HEK293 (cell line): ENCODE measurements around the gene ZDHHC8.

Experiments
- CTCF ChIA-PET: fragments of 350-600 bp; formaldehyde crosslinking; extraction: SDS; loops from one replicate; lab custom pipeline; 2021; ENCODE audit warnings: antibody characterized with exemption; lab: Yijun Ruan, JAX
- POLR2A ChIA-PET: fragments of 300-600 bp; formaldehyde crosslinking; extraction: SDS; loops from one replicate; lab custom pipeline; 2020; ENCODE audit warnings: antibody characterized with exemption, inconsistent platforms; lab: Yijun Ruan, JAX
- H3K27ac ChIP-seq: fragments of 200-500 bp; sonication (Bioruptor generic); 2 replicates; pipeline ENCODE4 v1.5.1; 2014; ENCODE audit warnings: low read depth, low read length, control low read depth, inconsistent platforms; ENCODE audit errors: extremely low read depth
- H3K36me3 ChIP-seq, 2 experiments: fragments of 200-500 bp in 1 of 2; sonication (Bioruptor generic) in 1 of 2; 1 replicate in 1 of 2; 2 replicates in 1 of 2; pipeline ENCODE4 v1.5.1; 2014 to 2017; ENCODE audit warnings: inconsistent platforms in 2 of 2, low read length in 2 of 2; ENCODE audit not compliant: control insufficient read depth in 2 of 2, insufficient read depth in 1 of 2
- H3K4me1 ChIP-seq: fragments of 200-500 bp; sonication (Bioruptor generic); 2 replicates; pipeline ENCODE4 v1.5.1; 2014; ENCODE audit warnings: mild to moderate bottlenecking, low read length, inconsistent platforms; ENCODE audit not compliant: control insufficient read depth, insufficient read depth
- H3K4me3 ChIP-seq: 2 replicates; pipeline ENCODE4 v1.5.1; 2011; ENCODE audit warnings: low read depth, mild to moderate bottlenecking, control low read depth, low read length, moderate library complexity
- H3K9me3 ChIP-seq: fragments of 200-500 bp; sonication (Bioruptor generic); 2 replicates; pipeline ENCODE4 v1.5.1; 2014; ENCODE audit warnings: low read depth, low read length, inconsistent platforms; ENCODE audit not compliant: control insufficient read depth, insufficient read depth
- CTCF ChIP-seq: fragments of 450-650 bp; formaldehyde crosslinking; IDR thresholded peaks from 2 replicates; pipeline ENCODE4 v1.5.1; 2016; ENCODE audit warnings: missing biosample characterization, missing genetic modification characterization
- HOXD13 ChIP-seq: sonication (generic); formaldehyde crosslinking; IDR thresholded peaks from 2 replicates; pipeline ENCODE4 v1.8.0; 2022; ENCODE audit warnings: missing genetic modification reagents, borderline replicate concordance
- IKZF3 ChIP-seq: fragments of 450-650 bp; IDR thresholded peaks from 2 replicates; pipeline ENCODE4 v1.5.0; 2018; ENCODE audit warnings: missing biosample characterization, mild to moderate bottlenecking, missing genetic modification characterization, moderate library complexity
- WT1 ChIP-seq: fragments of 450-650 bp; formaldehyde crosslinking; IDR thresholded peaks from 2 replicates; pipeline ENCODE4 v1.5.1; 2016; ENCODE audit warnings: missing biosample characterization, missing genetic modification characterization
- YY1 ChIP-seq: fragments of 450-650 bp; formaldehyde crosslinking; IDR thresholded peaks from 2 replicates; pipeline ENCODE4 v1.5.1; 2018; ENCODE audit warnings: missing biosample characterization, missing genetic modification characterization
- ZBTB11 ChIP-seq: fragments of 450-650 bp; formaldehyde crosslinking; conservative IDR thresholded peaks from 2 replicates; pipeline ENCODE4 v1.5.1; 2016; ENCODE audit warnings: low read depth, missing biosample characterization, missing genetic modification characterization
- ZIC2 ChIP-seq: fragments of 450-650 bp; formaldehyde crosslinking; IDR thresholded peaks from 2 replicates; pipeline ENCODE4 v1.5.1; 2016; ENCODE audit warnings: missing biosample characterization, missing genetic modification characterization
- ZNF10 ChIP-seq: fragments of 450-650 bp; formaldehyde crosslinking; IDR thresholded peaks from 2 replicates; pipeline ENCODE4 v1.5.1; 2017; ENCODE audit warnings: missing biosample characterization, missing genetic modification characterization
- ZNF157 ChIP-seq: fragments of 450-650 bp; formaldehyde crosslinking; IDR thresholded peaks from 2 replicates; pipeline ENCODE4 v1.5.1; 2016; ENCODE audit warnings: missing biosample characterization, missing genetic modification characterization
- ZNF2 ChIP-seq: fragments of 450-650 bp; formaldehyde crosslinking; IDR thresholded peaks from 2 replicates; pipeline ENCODE4 v1.5.1; 2016; ENCODE audit warnings: missing biosample characterization, missing genetic modification characterization
- ZNF248 ChIP-seq: fragments of 450-650 bp; formaldehyde crosslinking; IDR thresholded peaks from 2 replicates; pipeline ENCODE4 v1.5.1; 2017; ENCODE audit warnings: missing biosample characterization, missing genetic modification characterization
- ZNF26 ChIP-seq: fragments of 450-650 bp; formaldehyde crosslinking; IDR thresholded peaks from 2 replicates; pipeline ENCODE4 v1.5.1; 2016; ENCODE audit warnings: missing biosample characterization, missing genetic modification characterization
- ZNF548 ChIP-seq: fragments of 450-650 bp; formaldehyde crosslinking; IDR thresholded peaks from 2 replicates; pipeline ENCODE4 v1.5.1; 2016; ENCODE audit warnings: missing biosample characterization, missing genetic modification characterization
- ZNF600 ChIP-seq: fragments of 450-650 bp; formaldehyde crosslinking; IDR thresholded peaks from 2 replicates; pipeline ENCODE4 v1.5.1; 2016; ENCODE audit warnings: missing biosample characterization, missing genetic modification characterization
- ZNF785 ChIP-seq: fragments of 450-650 bp; formaldehyde crosslinking; IDR thresholded peaks from 2 replicates; pipeline ENCODE4 v1.5.1; 2016; ENCODE audit warnings: missing biosample characterization, missing genetic modification characterization
- ZNF791 ChIP-seq: fragments of 450-650 bp; formaldehyde crosslinking; IDR thresholded peaks from 2 replicates; pipeline ENCODE4 v1.5.1; 2016; ENCODE audit warnings: missing biosample characterization, missing genetic modification characterization
- ZNF830 ChIP-seq: fragments of 450-650 bp; IDR thresholded peaks from 2 replicates; pipeline ENCODE4 v1.5.0; 2018; ENCODE audit warnings: missing biosample characterization, missing genetic modification characterization, low read depth, mild to moderate bottlenecking, moderate library complexity
- ZXDB ChIP-seq: fragments of 450-650 bp; formaldehyde crosslinking; IDR thresholded peaks from 2 replicates; pipeline ENCODE4 v1.5.1; 2016; ENCODE audit warnings: missing biosample characterization, missing genetic modification characterization
- TF ChIP-seq, protein P1 (sequence below): fragments of 450-650 bp; formaldehyde crosslinking; IDR thresholded peaks from 2 replicates; pipeline ENCODE4 v1.5.1; 2016; ENCODE audit warnings: missing biosample characterization, missing genetic modification characterization

ZDHHC8 gene

DNA sequence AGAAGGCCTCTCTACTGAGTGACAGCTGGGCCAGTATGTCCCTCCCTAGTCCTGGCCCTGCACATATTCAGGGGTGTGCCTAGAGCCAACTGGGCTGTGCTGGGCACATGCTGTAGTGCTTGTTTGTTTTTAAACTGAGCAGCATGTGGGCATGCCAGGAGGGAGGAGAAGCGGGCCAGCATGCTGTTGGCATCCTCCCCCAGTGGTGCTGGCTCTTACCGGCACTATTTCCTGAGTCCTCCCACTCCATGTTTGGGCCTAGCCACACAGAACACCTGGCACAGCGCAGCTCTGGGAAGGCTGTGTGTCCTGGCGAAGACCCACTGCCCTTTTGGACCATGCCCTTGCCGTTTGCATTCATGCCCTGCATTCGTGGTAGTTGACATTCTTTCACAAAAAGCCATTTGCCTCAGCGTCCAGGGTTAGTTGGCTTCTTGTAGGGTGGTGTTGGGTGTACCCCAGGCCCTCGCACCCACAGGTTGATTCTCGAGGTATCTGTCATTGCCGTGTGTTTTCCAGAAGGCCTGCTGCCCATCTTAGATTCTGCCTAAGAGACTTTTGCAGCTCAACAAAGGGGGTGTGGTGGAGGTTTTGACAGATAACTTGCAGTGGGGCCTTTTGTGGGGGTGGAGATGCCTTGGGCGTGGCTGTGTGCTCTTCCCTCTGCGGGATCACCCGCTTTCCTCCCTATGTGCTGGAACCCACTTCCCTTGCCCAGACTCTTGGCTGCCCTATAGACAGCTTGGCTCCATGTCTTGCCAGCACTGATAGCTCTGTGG, 38.0 kb upstream of the ZDHHC8 start:
- Histone ChIP-seq H3K4me3 (no peak overlapping the region), H3K9me3 (no peaks in the 10 kb centered on the region), H3K36me3 (peaks cover 66 to 99% of the 10 kb centered on the region in 2 experiments), H3K27ac (no peak overlapping the region), H3K4me1 (no peaks in the 10 kb centered on the region)
- POLR2A ChIA-PET: interaction anchor here (0.7 to 1.9 kb wide), 4 partner anchors 8 to 24 kb away, joined by 3 to 5 read pairs (median 3); partner anchors contain the start of gene TRMT2A
- CTCF ChIA-PET: interaction anchor here (0.9 kb wide), 1 partner anchor 8 kb away, joined by 4 read pairs; no protein-coding TSS in a partner anchor
- TF ChIP-seq WT1 (tag by site-specific recombination) (no peak), ZXDB (no peak), ZNF10 (no peak), ZNF248 (tag by site-specific recombination) (no peak), ZNF26 (tag by site-specific recombination) (no peak), ZNF157 (tag by site-specific recombination) (no peak), CTCF (tag by site-specific recombination) (no peak)
- TF ChIP-seq, all 188 proteins: peak for 0

GRCh38 chr22:20094197-20094807, 37.3 kb upstream of the ZDHHC8 start:
- ChIA-PET POLR2A (interaction anchor here (0.7 to 1.9 kb wide), 5 partner anchors 8 to 23 kb away, joined by 3 to 5 read pairs (median 3); partner anchors contain the start of gene TRMT2A), CTCF (interaction anchor here (0.9 kb wide), 1 partner anchor 9 kb away, joined by 4 read pairs; no protein-coding TSS in a partner anchor)
- Histone ChIP-seq H3K4me3 (no peak overlapping the region), H3K9me3 (no peaks in the 10 kb centered on the region), H3K4me1 (no peaks in the 10 kb centered on the region), H3K27ac (no peak overlapping the region), H3K36me3 (peaks cover 63 to 99% of the 10 kb centered on the region in 2 experiments)
- TF ChIP-seq YY1 (tag by site-specific recombination): no peak

GRCh38 chr22:20095521-20095920, 36.1 kb upstream of the ZDHHC8 start:
- CTCF ChIA-PET: interaction anchor here (1.0 to 3.0 kb wide), 4 partner anchors 10 to 16 kb away, joined by 3 to 11 read pairs (median 4); no protein-coding TSS in a partner anchor
- H3K4me3 ChIP-seq: no peak overlapping the region
- H3K9me3 ChIP-seq: no peaks in the 10 kb centered on the region
- H3K36me3 ChIP-seq: peaks cover 63 to 99% of the 10 kb centered on the region in 2 experiments
- no peak overlapping the region for H3K27ac ChIP-seq
- no peaks in the 10 kb centered on the region for H3K4me1 ChIP-seq
- TF ChIP-seq IKZF3 (tag by site-specific recombination): no peak
- TF ChIP-seq, protein P1, sequence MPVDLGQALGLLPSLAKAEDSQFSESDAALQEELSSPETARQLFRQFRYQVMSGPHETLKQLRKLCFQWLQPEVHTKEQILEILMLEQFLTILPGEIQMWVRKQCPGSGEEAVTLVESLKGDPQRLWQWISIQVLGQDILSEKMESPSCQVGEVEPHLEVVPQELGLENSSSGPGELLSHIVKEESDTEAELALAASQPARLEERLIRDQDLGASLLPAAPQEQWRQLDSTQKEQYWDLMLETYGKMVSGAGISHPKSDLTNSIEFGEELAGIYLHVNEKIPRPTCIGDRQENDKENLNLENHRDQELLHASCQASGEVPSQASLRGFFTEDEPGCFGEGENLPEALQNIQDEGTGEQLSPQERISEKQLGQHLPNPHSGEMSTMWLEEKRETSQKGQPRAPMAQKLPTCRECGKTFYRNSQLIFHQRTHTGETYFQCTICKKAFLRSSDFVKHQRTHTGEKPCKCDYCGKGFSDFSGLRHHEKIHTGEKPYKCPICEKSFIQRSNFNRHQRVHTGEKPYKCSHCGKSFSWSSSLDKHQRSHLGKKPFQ: no peak
- no peak for TF ChIP-seq ZNF830 (tag by site-specific recombination)
- no peak for TF ChIP-seq ZNF600 (tag by site-specific recombination)
- no peak for TF ChIP-seq HOXD13 (CRISPR knock-in tag)
- TF ChIP-seq ZNF2 (tag by site-specific recombination): no peak
- TF ChIP-seq ZIC2 (tag by site-specific recombination): no peak
- TF ChIP-seq ZBTB11 (tag by site-specific recombination): no peak
- TF ChIP-seq ZNF791: no peak
- no peak for TF ChIP-seq ZNF548
- TF ChIP-seq ZNF785 (tag by site-specific recombination): no peak
- POLR2A ChIA-PET: interaction anchor here (1.3 kb wide), 1 partner anchor 22 kb away, joined by 4 read pairs; the partner anchor contains the start of gene TRMT2A
